MM.1S (cell line): ENCODE data around the gene HACD1.
"Not testable (repeated sequence)": the region's sequence is repeated elsewhere in the genome, so short reads cannot be mapped to it uniquely, and the experiment has no call there.

Experiments used
- CTCF ChIP-seq: fragments of 300-600 bp; sonication (generic); IDR thresholded peaks from 2 replicates; pipeline ENCODE4 v1.5.1; 2016; ENCODE audit warnings: antibody characterized with exemption, low read length, mixed read lengths
- EZH2 ChIP-seq: fragments of 300-600 bp; sonication (generic); optimal IDR thresholded peaks from 2 replicates; pipeline ENCODE3; 2017; ENCODE audit warnings: low read depth, mild to moderate bottlenecking, antibody characterized with exemption, low read length, mixed read lengths
- EZH2phosphoT487 ChIP-seq: fragments of 300-600 bp; sonication (generic); IDR thresholded peaks from 2 replicates; pipeline ENCODE4 v1.6.1; 2018; ENCODE audit warnings: antibody characterized with exemption, low read length

- not testable (repeated sequence) for TF ChIP-seq EZH2, CTCF, EZH2phosphoT487
Measured at GRCh38 chr10:17587321-17587720, 29.9 kb downstream of the HACD1 start.
